Astrocyte (in vitro differentiated cells and primary cell): ENCODE results near the gene ABCC1. TPM values are rescaled to one million over a fixed set of nuclear protein-coding genes. Genes with fewer than 3 reads are reported as not detected.

Experiments used
- DNase-seq: peaks from one replicate; pipeline ENCODE4 v3.0.0-alpha.2; 2010; ENCODE audit warnings: low read depth
- FAIRE-seq: peaks from 2 replicates; lab custom pipeline; 2011; peaks lifted over from hg19 to GRCh38; lab: Jason Lieb, UNC
- H2AFZ ChIP-seq: 2 replicates; pipeline ENCODE4 v1.6.0; 2012; ENCODE audit warnings: low read depth, low read length, inconsistent platforms
- H3K27ac ChIP-seq: 2 replicates; pipeline ENCODE4 v1.5.1; 2011; ENCODE audit warnings: low read depth, low read length, inconsistent platforms
- H3K27me3 ChIP-seq: 2 replicates; pipeline ENCODE4 v1.6.0; 2011; ENCODE audit warnings: low read length, inconsistent platforms; ENCODE audit not compliant: insufficient read depth
- H3K36me3 ChIP-seq: 2 replicates; pipeline ENCODE4 v1.5.1; 2011; ENCODE audit warnings: low read length, inconsistent platforms; ENCODE audit not compliant: insufficient read depth
- H3K4me1 ChIP-seq: 2 replicates; pipeline ENCODE4 v1.5.1; 2011; ENCODE audit warnings: low read length, inconsistent platforms; ENCODE audit not compliant: insufficient read depth
- H3K4me2 ChIP-seq: 2 replicates; pipeline ENCODE4 v1.6.0; 2012; ENCODE audit warnings: low read length, inconsistent platforms
- H3K4me3 ChIP-seq: 2 replicates; pipeline ENCODE4 v1.5.1; 2011; ENCODE audit warnings: low read depth, mild to moderate bottlenecking, low read length, inconsistent platforms; ENCODE audit not compliant: insufficient read depth
- H3K79me2 ChIP-seq: 2 replicates; pipeline ENCODE4 v1.6.0; 2012; ENCODE audit warnings: mild to moderate bottlenecking, low read length, inconsistent platforms; ENCODE audit not compliant: insufficient read depth
- H3K9ac ChIP-seq: 2 replicates; pipeline ENCODE4 v1.6.0; 2012; ENCODE audit warnings: mild to moderate bottlenecking, low read length, inconsistent platforms
- H3K9me3 ChIP-seq: 2 replicates; pipeline ENCODE4 v1.5.1; 2012; ENCODE audit warnings: low read depth, mild to moderate bottlenecking, low read length, inconsistent platforms; ENCODE audit not compliant: insufficient read depth
- H4K20me1 ChIP-seq: 2 replicates; pipeline ENCODE4 v1.6.0; 2012; ENCODE audit warnings: low read length, inconsistent platforms; ENCODE audit not compliant: insufficient read depth
- H3K27ac Mint-ChIP-seq: one replicate; pipeline ENCODE4 v1.8.0; 2021; ENCODE audit warnings: mild to moderate bottlenecking, mixed read lengths; ENCODE audit not compliant: unreplicated experiment
- H3K27me3 Mint-ChIP-seq: one replicate; pipeline ENCODE4 v1.8.0; 2021; ENCODE audit warnings: low read depth, mixed read lengths; ENCODE audit not compliant: unreplicated experiment
- H3K36me3 Mint-ChIP-seq: one replicate; pipeline ENCODE4 v1.8.0; 2021; ENCODE audit warnings: low read depth, mixed read lengths; ENCODE audit not compliant: unreplicated experiment
- H3K4me1 Mint-ChIP-seq: one replicate; pipeline ENCODE4 v1.8.0; 2021; ENCODE audit warnings: low read depth, mixed read lengths; ENCODE audit not compliant: unreplicated experiment
- H3K4me3 Mint-ChIP-seq: one replicate; pipeline ENCODE4 v1.8.0; 2021; ENCODE audit warnings: mild to moderate bottlenecking, moderate library complexity, mixed read lengths; ENCODE audit not compliant: unreplicated experiment
- H3K9me3 Mint-ChIP-seq: one replicate; pipeline ENCODE4 v1.8.0; 2021; ENCODE audit warnings: mild to moderate bottlenecking, mixed read lengths; ENCODE audit not compliant: unreplicated experiment
- CTCF ChIP-seq: IDR thresholded peaks from 2 replicates; pipeline ENCODE4 v1.5.1; 2011; ENCODE audit warnings: low read depth, mild to moderate bottlenecking, inconsistent platforms, low read length, moderate library complexity; ENCODE audit not compliant: insufficient read depth
- EZH2 ChIP-seq: IDR thresholded peaks from 2 replicates; pipeline ENCODE4 v1.6.1; 2012; ENCODE audit warnings: mild to moderate bottlenecking, low read length, inconsistent platforms; ENCODE audit not compliant: insufficient read depth
- total RNA-seq: library from RNA; stranded (reverse); gene quantifications from 2 replicates; pipeline ENCODE4 v1.2.1, GENCODE V29; 2021

Gene ABCC1
- total RNA-seq, 1 donor from 2014 or later, result 42.1 TPM

DNA sequence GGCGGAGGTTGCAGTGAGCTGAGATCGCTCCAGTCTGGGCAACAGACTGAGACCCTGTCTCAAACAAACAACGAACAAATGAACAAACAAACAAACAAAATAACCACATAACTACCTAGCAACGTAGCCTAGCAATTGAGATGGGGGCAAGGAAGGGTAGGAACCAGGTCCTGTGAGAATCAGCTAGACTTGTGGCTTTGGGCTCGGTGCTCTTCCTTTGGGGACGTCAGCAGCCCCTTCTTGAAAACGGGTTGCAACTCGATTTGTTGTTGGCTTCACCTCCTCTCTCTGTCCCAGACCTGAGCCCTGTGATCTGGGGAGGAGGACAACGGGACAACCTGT lies 72.2 kb downstream of the ABCC1 start:
- Histone ChIP-seq H3K27ac (peak overlapping the region; percentile 88), H3K9me3 (no peaks in the 10 kb centered on the region), H3K9ac (peak overlapping the region; percentile 74), H2AFZ (no peak overlapping the region), H3K4me1 (peaks cover 50% of the 10 kb centered on the region), H3K4me2 (peak overlapping the region; percentile 48), H3K79me2 (peaks cover 8% of the 10 kb centered on the region), H3K36me3 (peaks cover 11% of the 10 kb centered on the region), H3K27me3 (no peaks in the 10 kb centered on the region), H3K4me3 (no peak overlapping the region), H4K20me1 (peaks cover 12% of the 10 kb centered on the region)
- DNase-seq (no peak), FAIRE-seq (no peak)
- Mint-ChIP-seq H3K36me3 (peaks cover 30% of the 10 kb centered on the region), H3K4me3 (no peak overlapping the region), H3K4me1 (peaks cover 36% of the 10 kb centered on the region), H3K27ac (peak overlapping the region; percentile 94), H3K9me3 (no peaks in the 10 kb centered on the region), H3K27me3 (no peaks in the 10 kb centered on the region)
- TF ChIP-seq EZH2, result no peak
- no peak for TF ChIP-seq CTCF

DNA sequence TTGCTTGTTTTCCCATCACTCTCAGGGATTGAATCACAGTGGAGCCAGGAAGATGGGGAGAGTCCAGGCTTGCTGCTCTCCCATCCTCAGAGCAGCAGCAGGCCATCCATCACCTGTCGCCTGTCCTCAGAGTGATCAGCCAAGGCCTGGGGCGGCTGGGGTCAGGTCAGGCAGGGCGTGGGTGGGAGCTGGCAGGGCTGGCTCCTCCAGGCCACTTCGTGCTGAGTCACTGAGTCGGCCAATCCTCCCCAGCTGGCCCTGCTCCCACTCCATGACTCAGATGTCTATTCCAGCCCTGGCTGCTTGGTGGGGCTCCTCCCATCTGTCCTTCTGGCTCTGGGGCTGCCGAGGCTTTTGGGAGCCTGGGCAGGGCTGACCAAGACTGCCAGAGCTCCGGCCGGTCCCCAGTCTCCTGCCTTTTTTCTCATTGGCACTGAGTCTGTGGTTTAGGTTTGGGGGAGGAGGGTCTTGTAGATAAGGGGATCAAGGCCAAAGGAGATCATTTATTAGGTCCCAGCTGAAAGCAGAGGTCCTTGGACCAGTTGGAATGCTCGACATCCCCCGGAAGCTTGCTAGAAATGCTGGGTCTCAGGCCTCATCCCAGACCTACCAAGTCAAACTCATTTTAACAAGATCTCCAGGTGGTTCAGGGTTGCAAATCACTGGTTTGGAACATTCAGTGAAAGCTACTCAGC lies 72.7 kb downstream of the ABCC1 start:
- Histone ChIP-seq H3K36me3 (peaks cover 11% of the 10 kb centered on the region), H3K9me3 (no peaks in the 10 kb centered on the region), H3K9ac (peak overlapping the region; percentile 74), H2AFZ (no peak overlapping the region), H3K27me3 (no peaks in the 10 kb centered on the region), H3K4me2 (peak overlapping the region; percentile 72), H3K79me2 (peaks cover 8% of the 10 kb centered on the region), H3K4me1 (peaks cover 50% of the 10 kb centered on the region), H4K20me1 (peaks cover 12% of the 10 kb centered on the region), H3K27ac (peak overlapping the region; percentile 88), H3K4me3 (peak overlapping the region; percentile 24)
- Mint-ChIP-seq H3K9me3 (no peaks in the 10 kb centered on the region), H3K27me3 (no peaks in the 10 kb centered on the region), H3K4me1 (peaks cover 36% of the 10 kb centered on the region), H3K27ac (peak overlapping the region; percentile 94), H3K36me3 (peaks cover 30% of the 10 kb centered on the region), H3K4me3 (peak overlapping the region; percentile 11)
- FAIRE-seq, result no peak
- no peak for TF ChIP-seq CTCF
- TF ChIP-seq EZH2, result no peak
- DNase-seq, result peak; percentile 92

DNA sequence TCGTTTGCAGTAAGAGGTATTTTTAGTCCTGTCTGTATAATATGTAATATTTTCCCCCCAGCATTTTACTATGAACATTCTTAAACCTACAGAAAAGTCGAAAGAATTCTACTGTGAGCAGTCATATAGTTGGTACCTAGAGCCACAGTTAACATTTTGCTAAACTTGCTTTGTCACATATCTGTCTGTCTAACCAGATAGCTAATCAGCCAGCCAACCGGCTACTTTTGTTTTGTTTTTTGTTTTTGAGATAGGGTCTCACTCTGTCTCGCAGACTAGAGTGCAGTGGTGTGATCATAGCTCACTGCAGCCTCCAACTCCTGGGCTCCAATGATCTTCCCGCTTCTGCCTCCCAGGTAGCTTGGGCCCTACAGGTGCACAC lies 73.3 kb downstream of the ABCC1 start:
- peaks cover 36% of the 10 kb centered on the region for H3K4me1 Mint-ChIP-seq
- H3K27me3 ChIP-seq, result no peaks in the 10 kb centered on the region
- H3K4me1 ChIP-seq, result peaks cover 50% of the 10 kb centered on the region
- DNase-seq (no peak), FAIRE-seq (no peak)
- no peaks in the 10 kb centered on the region for H3K9me3 ChIP-seq
- H3K36me3 ChIP-seq, result peaks cover 11% of the 10 kb centered on the region
- H3K9ac ChIP-seq, result peak overlapping the region; percentile 74
- TF ChIP-seq EZH2 (no peak), CTCF (no peak)
- peak overlapping the region; percentile 94 for H3K27ac Mint-ChIP-seq
- no peak overlapping the region for H2AFZ ChIP-seq
- H3K4me3 ChIP-seq, result peak overlapping the region; percentile 24
- H4K20me1 ChIP-seq, result peaks cover 12% of the 10 kb centered on the region
- H3K4me3 Mint-ChIP-seq, result peak overlapping the region; percentile 11
- peaks cover 8% of the 10 kb centered on the region for H3K79me2 ChIP-seq
- peak overlapping the region; percentile 88 for H3K27ac ChIP-seq
- H3K27me3 Mint-ChIP-seq, result no peaks in the 10 kb centered on the region
- peak overlapping the region; percentile 72 for H3K4me2 ChIP-seq
- H3K9me3 Mint-ChIP-seq, result no peaks in the 10 kb centered on the region
- peaks cover 29% of the 10 kb centered on the region for H3K36me3 Mint-ChIP-seq
